ENCODE measurements around the gene DOK1.

DNA sequence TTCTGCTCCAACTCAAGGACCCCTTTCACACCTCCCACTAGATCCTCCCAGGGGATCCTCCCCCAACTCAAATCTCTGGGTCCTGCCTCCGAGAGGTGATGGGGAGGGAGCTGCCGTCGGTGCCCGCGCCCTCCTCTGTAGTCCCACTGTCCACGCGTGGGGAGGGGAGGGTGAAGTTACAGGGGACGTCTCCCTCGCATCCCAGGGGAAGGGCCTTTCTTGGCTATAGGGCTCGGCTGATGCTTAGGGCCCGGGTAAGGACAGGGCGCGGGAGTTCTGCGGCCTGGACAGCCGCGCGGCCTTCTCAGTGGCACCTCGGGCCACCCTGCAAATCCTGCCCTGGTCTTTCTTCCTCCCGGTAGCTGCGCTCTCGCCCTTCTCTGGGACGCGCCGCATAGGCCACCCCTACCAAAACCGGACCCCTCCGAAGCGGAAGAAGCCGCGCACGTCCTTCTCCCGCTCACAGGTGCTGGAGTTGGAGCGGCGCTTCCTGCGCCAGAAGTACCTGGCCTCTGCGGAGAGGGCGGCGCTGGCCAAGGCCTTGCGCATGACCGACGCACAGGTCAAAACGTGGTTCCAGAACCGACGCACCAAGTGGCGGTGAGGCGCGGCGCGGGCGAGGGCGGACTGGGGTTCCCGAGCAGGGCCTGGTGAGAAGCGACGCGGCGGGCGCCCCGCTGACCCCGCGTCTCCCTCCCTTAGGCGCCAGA lies 39.1 kb upstream of the DOK1 start:
- no peak for TF ChIP-seq POLR2A (IDR thresholded peaks at IDR 0.05)
- TF ChIP-seq, protein P1, sequence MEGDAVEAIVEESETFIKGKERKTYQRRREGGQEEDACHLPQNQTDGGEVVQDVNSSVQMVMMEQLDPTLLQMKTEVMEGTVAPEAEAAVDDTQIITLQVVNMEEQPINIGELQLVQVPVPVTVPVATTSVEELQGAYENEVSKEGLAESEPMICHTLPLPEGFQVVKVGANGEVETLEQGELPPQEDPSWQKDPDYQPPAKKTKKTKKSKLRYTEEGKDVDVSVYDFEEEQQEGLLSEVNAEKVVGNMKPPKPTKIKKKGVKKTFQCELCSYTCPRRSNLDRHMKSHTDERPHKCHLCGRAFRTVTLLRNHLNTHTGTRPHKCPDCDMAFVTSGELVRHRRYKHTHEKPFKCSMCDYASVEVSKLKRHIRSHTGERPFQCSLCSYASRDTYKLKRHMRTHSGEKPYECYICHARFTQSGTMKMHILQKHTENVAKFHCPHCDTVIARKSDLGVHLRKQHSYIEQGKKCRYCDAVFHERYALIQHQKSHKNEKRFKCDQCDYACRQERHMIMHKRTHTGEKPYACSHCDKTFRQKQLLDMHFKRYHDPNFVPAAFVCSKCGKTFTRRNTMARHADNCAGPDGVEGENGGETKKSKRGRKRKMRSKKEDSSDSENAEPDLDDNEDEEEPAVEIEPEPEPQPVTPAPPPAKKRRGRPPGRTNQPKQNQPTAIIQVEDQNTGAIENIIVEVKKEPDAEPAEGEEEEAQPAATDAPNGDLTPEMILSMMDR (IDR thresholded peaks at IDR 0.05), result no peak

Measured in Peyer's patch (tissue), 4 donors.